Spleen (tissue), 11 donors: Measurements from ENCODE around the gene GRAP2. TPM values are rescaled to one million over a fixed set of nuclear protein-coding genes. Genes with fewer than 3 reads are reported as not detected.

Experiments used
- DNase-seq: peaks from one replicate; pipeline ENCODE4 v3.0.0-alpha.2; 2020
- H3K27ac ChIP-seq, 8 donors: fragments of 200-600 bp; sonication (generic) in 7 of 8; 1 replicate in 4 of 8; 2 replicates in 4 of 8; pipeline versions ENCODE4 v1.5.0 to v1.8.0; 2016 to 2021; ENCODE audit warnings: inconsistent platforms in 4 of 8, mild to moderate bottlenecking in 4 of 8, moderate library complexity in 1 of 8
- H3K27me3 ChIP-seq, 7 donors: fragments of 200-600 bp; sonication (generic) in 6 of 7; replicated peaks in 1 of 7; 1 replicate in 4 of 7; 2 replicates in 3 of 7; pipeline versions ENCODE4 v1.5.0 to v1.8.0; 2016 to 2021; ENCODE audit warnings: inconsistent platforms in 3 of 7, mild to moderate bottlenecking in 1 of 7
- H3K36me3 ChIP-seq, 6 donors: fragments of 200-600 bp; sonication (generic) in 5 of 6; 1 replicate in 4 of 6; 2 replicates in 2 of 6; pipeline versions ENCODE4 v1.5.0 to v1.8.0; 2016 to 2021; ENCODE audit warnings: inconsistent platforms in 2 of 6
- H3K4me1 ChIP-seq, 6 donors: fragments of 200-600 bp; sonication (generic) in 5 of 6; 1 replicate in 3 of 6; 2 replicates in 3 of 6; pipeline versions ENCODE4 v1.5.0 to v1.8.0; 2016 to 2021; ENCODE audit warnings: inconsistent platforms in 3 of 6
- H3K4me3 ChIP-seq, 8 donors: fragments of 200-600 bp; sonication (generic) in 7 of 8; 1 replicate in 4 of 8; 2 replicates in 4 of 8; pipeline versions ENCODE4 v1.5.0 to v1.8.0; 2016 to 2021; ENCODE audit warnings: inconsistent platforms in 4 of 8, mild to moderate bottlenecking in 4 of 8, moderate library complexity in 2 of 8
- H3K9me3 ChIP-seq, 8 donors: fragments of 200-600 bp; sonication (generic) in 7 of 8; 1 replicate in 4 of 8; 2 replicates in 4 of 8; pipeline versions ENCODE4 v1.5.0 to v1.8.0; 2016 to 2021; ENCODE audit warnings: inconsistent platforms in 4 of 8
- CTCF ChIP-seq, 11 experiments: fragments of 200-600 bp in 7 of 11; fragments of 450-650 bp in 4 of 11; sonication (generic) in 4 of 11; IDR thresholded peaks in 8 of 11; conservative IDR thresholded peaks in 3 of 11; 1 replicate in 7 of 11; 2 replicates in 4 of 11; pipeline versions ENCODE4 v1.4.0 to v1.8.0; 2016 to 2021; ENCODE audit warnings: antibody characterized with exemption in 11 of 11, inconsistent platforms in 4 of 11, mild to moderate bottlenecking in 1 of 11
- POLR2A ChIP-seq, 3 donors: fragments of 450-650 bp; IDR thresholded peaks; one replicate each; pipeline ENCODE4 v1.5.1; 2017; ENCODE audit warnings: antibody characterized with exemption in 3 of 3, mild to moderate bottlenecking in 1 of 3
- POLR2AphosphoS5 ChIP-seq, 3 donors: sonication (generic); formaldehyde crosslinking; IDR thresholded peaks; one replicate each; pipeline ENCODE4 v1.5.1; 2017; ENCODE audit warnings: antibody characterized with exemption in 3 of 3
- WGBS, 5 donors: extraction: QIAGEN DNeasy Blood & Tissue Kit in 3 of 5; methylation state at CpG; one replicate each; pipeline versions ENCODE4 v1.1.5 to v1.1.7; 2013 to 2018; 5-methylcytosine and 5-hydroxymethylcytosine counted together
- intact Hi-C: fragments of 100-400 bp; cut with DNase I; formaldehyde crosslinking; loops from one replicate; pipeline ENCODE4 v1.15.0; 2023; ENCODE audit warnings: low total_unique reads
- polyA plus RNA-seq, 3 donors: library from polyadenylated mRNA; stranded (reverse); fragments of 200-250 nt; gene quantifications; one replicate each; pipeline ENCODE4 v1.2.1, GENCODE V29; 2013
- total RNA-seq, 7 donors: library from RNA; depleted of rRNA in 3 of 7; stranded (reverse); fragments of >200 nt in 3 of 7; fragmentation: NEBNext Ultra II Directional in 4 of 7; extraction: Animal tissue kit (Norgen Biotek cat#: 25700) in 4 of 7; gene quantifications; one replicate each; pipeline versions ENCODE4 v1.1.0 to v1.2.1, GENCODE V29; 2016 to 2021
- donor health status: healthy with polysubstance abuse.
- donor health status: DM: no; HTN: no; CAD: no; lungs with moderate emphysema.
- donor health status: DM: no; HTN: no; CAD: no.
- donor health status: Bipolar disorder and iron deficiency.
- donor health status: healthy.
- donor health status: DM: no; HTN: no; CAD: no.
- donor health status: DM: yes; HTN: yes; CAD: no.

GRAP2 gene
- total and polyA plus RNA-seq, 10 donors: 3.1 to 40.3 (median 29.8) TPM

GRCh38 chr22:39893526-39893925 is 7.4 kb upstream of the GRAP2 start, which contains the start of gene ENTHD1:
Gene ENTHD1 (minus strand): TSS chr22:39893760. CDS start chr22:39887748, 6,012 bp downstream.
- 82 to 90% (median 87%) methylated on average over 18 to 20 of the region's 20 CpGs for whole genome bisulfite sequencing, 5 donors

DNA sequence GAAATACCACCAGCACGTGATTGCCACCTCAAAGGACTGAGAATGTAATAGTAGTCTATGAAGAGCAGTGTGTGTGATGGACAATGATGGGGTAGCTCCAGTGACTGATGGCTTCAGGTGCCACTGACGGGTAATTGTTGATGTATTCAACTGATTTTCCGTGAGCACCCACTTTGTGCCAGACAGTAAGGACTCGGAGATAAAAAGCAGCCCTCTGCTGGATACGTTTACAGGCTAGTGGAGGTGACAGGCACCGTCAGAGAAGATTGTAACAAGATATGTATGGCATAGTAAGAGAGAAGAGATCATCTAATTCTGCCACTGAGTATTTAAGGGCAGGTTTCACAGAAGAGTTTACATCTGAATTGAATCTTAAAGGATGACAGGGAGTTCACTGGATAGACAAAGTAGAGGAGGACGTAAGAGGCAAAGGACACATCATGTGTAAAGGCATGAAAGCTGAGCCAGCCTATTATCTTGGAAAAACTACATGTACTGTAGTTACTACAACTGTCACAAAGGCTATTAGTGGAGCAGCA is 6.3 kb upstream of the GRAP2 start:
- TF ChIP-seq POLR2A (IDR thresholded peaks at IDR 0.05) (no peak), CTCF (IDR thresholded peaks at IDR 0.05 in 8 of 11, conservative IDR thresholded peaks at IDR 0.05 in 3 of 11) (no peak), POLR2AphosphoS5 (IDR thresholded peaks at IDR 0.05) (no peak)
- Histone ChIP-seq H3K4me1 (peaks cover 17 to 34% (median 26%) of the 10 kb centered on the region in 6 donors), H3K27ac (no peak overlapping the region), H3K4me3 (no peak overlapping the region), H3K36me3 (no peaks in the 10 kb centered on the region), H3K9me3 (no peaks in the 10 kb centered on the region), H3K27me3 (no peaks in the 10 kb centered on the region)
- 79 to 92% (median 87%) methylated on average over 7 of the region's 7 CpGs for WGBS, 5 donors
- DNase-seq: no peak
- intact Hi-C loops: loop anchor here (5.0 kb wide), 1 partner anchor 43 kb away; no protein-coding TSS in a partner anchor

More at GRCh38 chr22:39893526-39893925, 7.4 kb upstream of the GRAP2 start, which contains the start of gene ENTHD1:
- Histone ChIP-seq H3K4me3 (no peak within 1 kb of the TSS), H3K27me3 (no peaks in the 10 kb centered on the region), H3K9me3 (no peaks in the 10 kb centered on the region), H3K36me3 (no peaks in the 10 kb centered on the region), H3K27ac (no peak within 1 kb of the TSS), H3K4me1 (peaks cover 7 to 23% (median 16%) of the 10 kb centered on the region in 6 donors)
- TF ChIP-seq POLR2AphosphoS5 (IDR thresholded peaks at IDR 0.05): no peak
- TF ChIP-seq POLR2A (IDR thresholded peaks at IDR 0.05): no peak
- TF ChIP-seq CTCF (IDR thresholded peaks at IDR 0.05 in 8 of 11, conservative IDR thresholded peaks at IDR 0.05 in 3 of 11): no peak
- intact Hi-C loops: no loop called here
- no peak for DNase-seq

GRCh38 chr22:39895682-39896081 is 5.2 kb upstream of the GRAP2 start:
- H3K36me3 ChIP-seq: no peaks in the 10 kb centered on the region
- H3K4me3 ChIP-seq: no peak overlapping the region
- WGBS, 5 donors: 81 to 96% (median 83%) methylated on average over 1 of the region's 1 CpG
- no peaks in the 10 kb centered on the region for H3K27me3 ChIP-seq
- H3K4me1 ChIP-seq: peaks cover 26 to 44% (median 37%) of the 10 kb centered on the region in 6 donors
- no peak for DNase-seq
- no peak overlapping the region for H3K27ac ChIP-seq
- H3K9me3 ChIP-seq: no peaks in the 10 kb centered on the region
- TF ChIP-seq POLR2AphosphoS5 (IDR thresholded peaks at IDR 0.05) (no peak), CTCF (IDR thresholded peaks at IDR 0.05 in 8 of 11, conservative IDR thresholded peaks at IDR 0.05 in 3 of 11) (no peak), POLR2A (IDR thresholded peaks at IDR 0.05) (no peak)
- intact Hi-C loops: loop anchor here (5.0 kb wide), 1 partner anchor 42 kb away; no protein-coding TSS in a partner anchor

- TF ChIP-seq POLR2AphosphoS5 (IDR thresholded peaks at IDR 0.05): no peak
- no peak for TF ChIP-seq POLR2A (IDR thresholded peaks at IDR 0.05)
- TF ChIP-seq CTCF (IDR thresholded peaks at IDR 0.05 in 8 of 11, conservative IDR thresholded peaks at IDR 0.05 in 3 of 11): no peak
- Histone ChIP-seq H3K4me3 (no peak overlapping the region), H3K27ac (no peak overlapping the region), H3K9me3 (no peaks in the 10 kb centered on the region), H3K36me3 (no peaks in the 10 kb centered on the region), H3K27me3 (no peaks in the 10 kb centered on the region), H3K4me1 (peaks cover 29 to 51% (median 42%) of the 10 kb centered on the region in 6 donors)
- DNase-seq: no peak
- intact Hi-C loops: loop anchor here (5.0 kb wide), 1 partner anchor 41 kb away; no protein-coding TSS in a partner anchor
- 90 to 91% (median 90%) methylated on average over 6 of the region's 6 CpGs for WGBS, 5 donors
Observed at GRCh38 chr22:39896313-39896996, 4.4 kb upstream of the GRAP2 start.
